HG02642 (cell line): Measurements from ENCODE around the gene GBX2.

Source experiments
- ATAC-seq: cut with Tn5 transposase; IDR thresholded peaks from one replicate; pipeline ENCODE4 v1.9.1; 2021; ENCODE audit warnings: mild to moderate bottlenecking; ENCODE audit not compliant: unreplicated experiment, poor library complexity

The GBX2 gene

GRCh38 chr2:236168110-236169080 lies at the start of gene GBX2:
TSS of gene GBX2 (minus strand) at chr2:236168386. CDS start at chr2:236167971, 415 bp downstream.
- ATAC-seq: no peak

DNA sequence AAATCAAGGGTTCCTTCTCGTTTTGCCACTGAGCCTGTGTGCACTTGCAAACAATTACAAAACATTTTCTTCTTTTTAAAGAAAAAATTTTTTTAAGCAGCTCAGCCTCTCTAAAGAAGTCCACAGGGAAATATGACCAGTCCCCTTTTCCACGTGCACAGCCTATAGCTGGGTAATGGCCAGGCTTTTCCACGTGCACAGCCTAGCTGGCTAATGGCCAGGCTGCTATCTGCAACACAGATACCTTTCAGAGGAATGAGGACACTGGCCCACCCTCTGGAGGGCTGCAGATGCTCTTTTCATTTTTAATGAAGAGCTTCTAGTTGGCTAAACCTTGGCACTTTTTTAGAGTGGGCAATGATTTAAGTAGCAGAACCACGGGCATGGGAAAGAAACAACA lies 49.7 kb upstream of the GBX2 start:
- ATAC-seq: no peak

- no peak for ATAC-seq
Measured at GRCh38 chr2:236216711-236217110, 48.5 kb upstream of the GBX2 start.

DNA sequence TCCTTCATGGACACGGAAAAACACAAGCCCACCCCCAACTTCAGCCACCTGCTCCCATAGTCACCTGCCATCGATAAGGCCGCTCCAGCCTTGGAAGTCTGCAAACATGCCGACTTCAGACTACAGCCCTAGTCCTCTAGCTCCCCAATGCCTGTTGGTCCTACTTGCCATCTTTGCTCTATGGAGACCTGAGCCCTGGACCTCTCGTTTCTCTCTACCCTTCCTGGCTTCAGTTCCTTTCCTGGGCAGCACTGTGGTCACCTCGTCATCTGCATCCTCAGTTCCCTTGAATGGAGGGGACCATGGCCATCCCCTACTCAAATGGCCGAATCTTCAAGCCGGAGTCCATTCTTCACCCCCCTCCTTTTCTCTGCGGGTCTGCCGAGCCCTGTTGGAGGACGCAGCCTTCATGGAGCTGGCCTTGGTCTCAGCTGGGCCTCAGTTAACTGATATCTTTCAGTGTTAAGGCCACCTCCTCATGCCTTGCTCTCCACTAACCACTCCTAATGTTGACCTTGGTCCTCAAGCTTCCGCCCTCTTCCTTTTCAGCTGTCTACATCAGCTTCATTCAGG lies 47.7 kb upstream of the GBX2 start:
- no peak for ATAC-seq

DNA sequence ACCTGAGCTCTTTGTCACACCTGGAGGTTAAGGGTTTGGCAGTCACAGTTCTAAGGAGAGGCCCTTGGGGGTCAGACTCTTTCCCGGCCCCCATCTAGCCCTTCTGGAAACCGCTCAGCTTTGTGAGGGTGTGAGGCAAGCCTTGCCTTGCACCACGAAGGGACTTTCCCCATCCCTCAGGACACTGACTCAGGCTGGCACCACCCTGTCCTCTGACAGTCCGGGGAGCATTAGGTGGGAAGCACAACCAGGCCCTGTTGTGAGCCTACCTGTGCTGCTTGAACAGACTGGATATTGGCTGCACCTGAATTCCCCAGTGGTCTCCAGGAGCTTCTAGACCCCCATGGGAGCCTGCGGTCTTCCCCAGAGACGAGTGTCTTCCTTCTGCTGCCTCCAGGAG lies 47.0 kb upstream of the GBX2 start:
- no peak for ATAC-seq

DNA sequence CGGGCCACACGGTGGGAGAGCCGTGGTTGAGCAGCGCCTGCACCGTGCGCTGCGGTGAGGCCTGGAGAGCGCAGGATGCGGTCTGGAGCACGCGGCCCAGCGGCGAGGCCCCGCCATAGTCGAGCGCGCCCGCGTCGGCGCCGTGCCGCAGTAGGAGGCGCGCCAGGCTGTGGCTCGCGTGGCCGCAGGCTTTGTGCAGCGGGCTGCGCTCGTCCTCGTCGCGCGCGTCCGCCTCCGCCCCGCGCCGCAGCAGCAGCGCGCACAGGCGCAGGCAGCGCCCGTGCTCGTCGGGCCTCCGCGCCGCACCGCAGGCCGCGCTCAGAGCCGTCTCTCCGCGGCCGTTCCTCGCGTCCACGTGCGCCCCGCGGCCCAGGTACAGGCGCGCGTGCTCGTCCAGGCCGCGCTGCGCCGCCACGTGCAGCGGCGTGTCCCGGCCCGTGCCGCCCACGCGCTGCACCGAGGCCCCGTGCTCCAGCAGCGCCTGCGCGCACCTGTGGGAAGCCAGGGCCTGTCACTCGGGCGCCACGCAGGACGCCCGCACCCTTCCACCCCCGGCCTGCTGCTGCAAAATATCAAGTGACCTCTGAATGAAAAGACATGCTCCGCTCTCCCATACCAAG lies 46.3 kb upstream of the GBX2 start:
- no peak for ATAC-seq

GRCh38 chr2:236211296-236211695 lies 43.1 kb upstream of the GBX2 start:
- no peak for ATAC-seq

- no peak for ATAC-seq
Measured at GRCh38 chr2:236210536-236210935, 42.4 kb upstream of the GBX2 start.

DNA sequence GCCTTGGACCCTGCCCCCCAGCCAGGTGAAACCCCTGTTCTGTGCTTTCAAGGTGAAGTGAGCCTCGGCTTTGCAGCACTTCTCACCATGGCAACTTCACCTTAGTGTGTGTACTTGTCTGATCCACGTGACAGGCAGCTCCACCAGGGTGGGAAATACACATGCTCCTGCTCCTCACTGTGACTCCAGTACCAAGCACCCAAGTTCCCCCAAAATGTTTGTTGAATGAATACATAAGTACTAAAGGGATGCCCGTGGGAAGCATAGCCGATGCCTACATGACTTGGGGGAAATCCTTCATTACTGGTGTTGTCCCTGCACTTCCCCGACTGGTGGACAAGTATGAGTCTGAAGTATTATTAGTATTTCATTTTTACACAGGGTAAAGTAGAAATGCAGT lies 41.8 kb upstream of the GBX2 start:
- no peak for ATAC-seq

- no peak for ATAC-seq
Measured at GRCh38 chr2:236209535-236209934, 41.3 kb upstream of the GBX2 start.

DNA sequence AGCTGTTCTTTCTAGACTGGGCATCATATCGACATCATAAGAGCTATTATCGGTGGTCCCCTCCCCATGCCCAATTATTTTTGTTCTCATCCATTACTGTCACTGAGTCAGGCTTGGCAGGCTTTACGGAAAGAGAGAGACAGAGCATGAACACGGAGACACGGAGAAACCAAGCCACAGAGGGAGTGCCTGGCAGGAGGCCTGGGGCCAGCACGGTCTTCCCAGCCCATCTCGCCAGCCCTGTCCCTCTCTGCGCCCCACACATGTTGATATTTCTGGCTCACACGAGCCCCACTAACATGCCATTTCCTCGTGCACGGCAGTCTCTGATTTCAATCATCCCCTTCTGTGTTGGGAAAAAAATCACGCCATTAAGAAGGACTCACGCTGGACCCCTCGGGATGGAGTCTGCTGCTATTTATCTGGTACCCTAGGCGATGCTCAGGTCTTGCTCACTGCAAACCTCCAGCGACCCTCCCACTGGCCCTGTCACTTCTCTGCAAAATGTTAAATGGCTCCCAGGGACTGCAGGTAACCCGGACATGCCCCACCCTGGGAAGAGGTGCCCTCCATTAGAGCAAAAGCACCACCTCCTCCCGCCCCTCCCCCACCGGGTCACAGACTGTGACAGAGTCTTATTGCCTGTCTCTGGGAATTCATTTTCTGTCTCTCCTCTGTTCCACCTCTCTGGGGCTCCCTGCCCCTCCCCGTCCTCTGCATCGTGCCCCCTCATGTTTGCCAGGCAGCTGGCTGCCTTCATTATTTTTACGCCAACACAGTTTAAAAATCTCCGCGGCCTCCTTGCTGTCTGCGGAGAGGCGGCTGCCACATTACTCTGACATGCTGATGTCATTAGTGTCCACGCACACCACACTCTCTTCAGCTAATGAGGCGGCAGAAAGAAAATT lies 40.1 kb upstream of the GBX2 start:
- ATAC-seq: no peak

- no peak for ATAC-seq
Measured at GRCh38 chr2:236207472-236207871, 39.3 kb upstream of the GBX2 start.

DNA sequence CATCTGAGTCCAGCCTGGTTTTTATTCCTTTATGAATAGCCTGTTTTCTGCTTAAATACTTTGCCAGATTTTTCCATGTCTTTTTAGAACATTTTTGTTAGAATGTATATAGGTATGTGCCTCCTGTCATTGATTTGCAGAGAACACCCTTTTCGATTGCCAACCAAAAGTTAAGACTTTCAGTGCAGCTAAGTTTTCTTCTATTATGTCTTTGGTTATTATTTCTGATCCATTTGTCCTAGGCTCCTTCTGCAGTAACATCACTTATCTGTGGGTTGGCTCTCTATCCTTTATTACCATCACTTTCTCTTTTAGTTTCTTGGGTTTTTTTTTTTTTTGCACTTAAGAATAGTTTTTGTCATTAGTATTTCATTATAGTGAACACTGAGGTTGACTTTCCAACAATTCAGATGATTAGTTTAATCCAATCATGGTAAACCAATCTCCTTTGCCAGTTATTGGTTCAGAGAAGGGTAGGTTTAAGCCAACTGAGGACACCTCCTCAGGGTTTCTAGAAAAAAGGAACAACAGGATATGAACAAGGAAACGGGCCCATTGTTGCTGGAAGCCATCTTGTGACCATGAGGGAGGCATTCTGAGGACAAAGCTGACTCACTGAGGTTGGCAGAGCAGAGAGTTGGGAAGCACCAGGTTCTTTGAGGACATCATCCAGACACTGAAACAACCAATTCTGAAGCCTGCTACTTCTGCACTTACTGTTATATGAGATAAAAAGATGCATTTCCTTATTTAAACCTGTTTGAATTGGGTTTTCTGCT lies 37.9 kb upstream of the GBX2 start:
- no peak for ATAC-seq

GRCh38 chr2:236204953-236205352 lies 36.8 kb upstream of the GBX2 start:
- ATAC-seq: no peak

DNA sequence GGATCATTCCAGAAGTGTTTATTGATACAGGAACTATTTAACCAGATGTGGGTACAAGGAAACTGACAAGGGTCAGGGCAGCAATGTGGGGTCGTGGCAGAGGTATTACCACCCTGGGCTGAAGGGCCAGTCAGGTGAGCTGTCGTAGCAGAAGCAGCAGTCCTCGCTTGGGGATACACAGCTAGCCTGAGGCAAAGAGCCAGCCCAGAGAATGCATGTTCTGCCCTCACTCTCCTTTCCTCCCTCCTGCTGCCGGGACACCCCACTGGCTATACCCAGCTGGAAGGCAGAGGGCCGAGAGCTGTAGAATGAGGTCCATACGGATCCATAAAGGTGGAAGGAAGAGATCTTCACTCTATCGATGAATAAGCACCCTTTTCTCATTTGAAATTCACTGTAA lies 32.2 kb upstream of the GBX2 start:
- no peak for ATAC-seq

- no peak for ATAC-seq
Measured at GRCh38 chr2:236196366-236196765, 28.2 kb upstream of the GBX2 start.

DNA sequence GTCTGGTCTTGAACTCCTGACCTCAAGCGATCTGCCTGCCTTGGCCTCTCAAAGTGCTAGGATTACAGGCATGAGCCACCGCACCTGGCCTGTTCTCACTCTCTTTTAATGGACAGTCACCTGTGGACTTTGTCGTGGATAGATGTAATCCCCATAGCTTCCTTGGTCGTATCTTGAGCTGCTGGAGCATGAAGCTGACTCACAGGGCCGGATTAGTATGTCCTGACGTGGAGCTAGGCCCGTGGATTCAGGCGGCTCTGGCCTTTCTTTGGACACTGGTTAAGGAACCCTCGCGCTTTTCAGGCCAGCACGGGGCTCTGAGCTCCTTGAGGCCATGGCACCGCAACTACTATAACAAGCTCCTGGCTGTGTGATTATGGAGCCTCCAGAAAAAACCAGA lies 27.5 kb upstream of the GBX2 start:
- ATAC-seq: no peak

- no peak for ATAC-seq
Measured at GRCh38 chr2:236194786-236195185, 26.6 kb upstream of the GBX2 start.

DNA sequence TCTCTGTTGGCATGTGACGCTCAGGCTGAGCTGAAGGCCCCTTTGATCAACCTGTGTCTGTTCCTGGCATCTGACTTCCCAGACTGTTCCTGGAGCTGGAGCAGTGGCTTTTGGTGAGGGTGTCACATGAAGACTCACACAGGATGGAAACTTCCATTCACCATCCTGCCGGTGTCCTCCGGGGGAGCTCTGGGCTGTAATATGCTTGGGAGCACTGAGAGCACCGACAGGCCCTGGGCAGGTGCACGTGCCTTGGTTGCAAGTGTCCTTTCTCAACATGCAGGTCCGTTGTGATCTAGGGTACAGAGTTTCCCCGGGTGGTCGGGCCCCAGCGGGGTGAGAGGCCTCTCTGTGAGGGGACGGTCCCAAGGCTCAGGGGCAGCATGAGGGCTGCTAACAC lies 24.8 kb upstream of the GBX2 start:
- no peak for ATAC-seq

DNA sequence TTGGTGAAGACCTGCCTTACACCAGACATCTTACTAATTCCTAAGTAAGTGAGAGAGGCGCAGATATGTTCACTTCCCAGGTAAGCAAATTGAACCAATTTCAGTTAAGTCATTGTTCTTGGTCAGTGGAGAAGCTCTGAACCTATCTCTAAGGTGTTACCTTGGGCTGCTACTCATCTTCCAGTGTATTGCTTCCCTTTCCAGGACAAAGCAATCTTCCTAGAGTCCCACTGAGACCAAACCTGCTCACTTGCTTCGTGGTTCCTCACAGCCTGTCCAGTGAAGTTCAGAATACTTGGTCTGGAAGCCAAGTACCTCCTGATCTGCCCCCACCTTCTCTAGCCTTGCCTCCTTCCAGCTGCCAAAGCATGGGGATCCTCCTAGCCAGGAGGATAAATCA lies 22.5 kb upstream of the GBX2 start:
- no peak for ATAC-seq
